HG03575 (cell line): ENCODE data around the gene GRID2.

Experiments used
- ATAC-seq: cut with Tn5 transposase; IDR thresholded peaks from one replicate; pipeline ENCODE4 v1.9.1; 2021; ENCODE audit not compliant: unreplicated experiment, insufficient number of reproducible peaks, low FRiP score; ENCODE audit errors: extremely low read depth

GRID2 gene

DNA sequence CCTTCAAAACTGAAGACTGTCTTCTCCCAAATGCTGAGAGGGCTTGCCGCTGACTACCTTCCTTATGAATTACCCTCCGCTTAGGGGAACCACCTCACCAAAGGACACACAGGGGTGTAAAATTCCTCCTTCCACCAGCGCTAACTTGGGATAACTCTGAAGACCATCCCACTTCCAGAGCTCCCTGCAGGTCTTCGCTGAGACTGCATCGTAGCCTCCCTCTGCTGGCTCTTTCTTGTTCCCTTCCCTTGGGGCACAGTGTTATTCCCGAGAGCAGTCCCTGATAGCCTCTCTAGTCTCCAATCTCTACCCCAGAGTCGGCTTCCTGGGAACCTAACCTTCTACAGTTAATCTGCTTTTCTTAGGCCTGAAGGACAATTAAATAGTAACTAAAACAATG is 799.3 kb downstream of the GRID2 start:
- ATAC-seq: no peak

DNA sequence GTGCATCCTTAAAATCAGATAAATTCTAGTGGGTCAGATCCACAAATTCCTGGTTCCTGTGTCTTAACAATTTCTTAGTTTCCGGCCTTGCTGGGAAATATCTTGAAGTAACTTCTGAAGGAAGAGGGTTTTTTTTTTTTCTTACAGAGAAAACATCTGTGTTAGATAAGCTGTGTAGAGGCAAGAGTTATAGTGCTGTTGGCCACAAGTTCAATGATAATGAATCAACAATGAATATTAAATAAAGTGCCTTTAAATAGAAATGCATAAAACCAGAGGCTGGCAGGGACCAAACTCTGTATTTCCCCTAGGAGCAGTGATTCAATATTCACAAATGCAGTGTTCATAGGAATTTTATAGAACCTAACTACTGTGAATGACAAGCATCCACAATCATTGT is 812.9 kb downstream of the GRID2 start:
- no peak for ATAC-seq

DNA sequence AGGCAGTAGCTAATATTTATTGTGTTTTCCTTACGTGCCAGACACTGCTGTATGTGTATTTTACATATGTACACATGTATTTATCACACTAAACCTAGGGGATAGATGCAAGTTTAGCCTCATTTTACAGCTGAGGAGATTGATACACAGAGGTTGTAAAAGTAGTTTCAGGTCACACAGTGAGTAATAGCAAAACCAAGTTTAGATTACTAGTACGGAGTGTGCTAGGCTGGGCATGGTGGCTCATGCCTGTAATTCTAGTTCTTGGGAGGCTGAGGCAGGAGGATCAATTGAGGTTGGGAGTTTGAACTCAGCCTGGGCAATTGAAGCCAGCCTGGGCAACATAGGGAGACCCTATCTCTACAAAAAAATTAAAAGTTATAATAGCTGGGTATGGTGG is 823.7 kb downstream of the GRID2 start:
- ATAC-seq: peak; percentile 60

DNA sequence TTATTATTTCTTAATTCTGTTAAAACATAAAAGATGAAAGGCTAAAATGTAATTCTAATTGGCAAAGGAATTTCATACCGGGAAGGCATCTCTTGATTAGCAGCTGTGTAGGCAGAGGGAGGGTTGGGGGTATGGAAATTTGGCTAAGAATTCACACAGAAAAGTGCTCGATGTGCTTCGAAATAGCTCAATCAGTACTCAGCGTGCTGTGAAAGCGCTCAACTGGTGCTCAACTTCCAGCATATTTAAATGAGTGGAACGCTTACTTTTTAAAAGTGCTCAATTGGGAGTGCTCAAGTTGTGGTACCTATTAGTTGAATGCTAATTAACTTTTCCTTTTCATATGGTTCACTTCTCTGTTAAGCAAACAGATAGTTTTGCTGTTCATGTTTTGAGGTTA is 828.9 kb downstream of the GRID2 start:
- ATAC-seq: no peak

- ATAC-seq: no peak
Observed at GRCh38 chr4:93139118-93139517, 835.4 kb downstream of the GRID2 start.

- no peak for ATAC-seq
Observed at GRCh38 chr4:93143902-93144301, 840.1 kb downstream of the GRID2 start.

DNA sequence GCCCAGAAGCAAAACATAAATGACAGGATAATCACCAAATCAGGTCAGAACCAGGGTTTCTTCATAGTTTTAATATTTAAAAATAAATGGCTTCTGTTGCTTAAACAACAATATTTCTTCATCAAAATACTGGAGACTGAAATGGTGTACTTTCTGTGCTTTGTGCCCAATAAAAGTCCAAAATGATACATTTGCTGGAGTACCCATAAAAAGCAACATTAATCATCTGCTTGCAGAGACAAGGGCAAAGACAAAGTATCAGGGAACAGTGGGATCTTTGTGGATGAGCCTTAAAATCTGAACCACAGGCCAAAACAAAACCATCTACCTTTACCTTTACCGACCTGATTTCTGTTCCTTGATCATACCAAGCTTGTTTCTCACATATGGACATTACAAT is 840.9 kb downstream of the GRID2 start:
- ATAC-seq: no peak

GRCh38 chr4:93147524-93148212 is 843.9 kb downstream of the GRID2 start:
- no peak for ATAC-seq

GRCh38 chr4:93152491-93152890 is 848.7 kb downstream of the GRID2 start:
- no peak for ATAC-seq

DNA sequence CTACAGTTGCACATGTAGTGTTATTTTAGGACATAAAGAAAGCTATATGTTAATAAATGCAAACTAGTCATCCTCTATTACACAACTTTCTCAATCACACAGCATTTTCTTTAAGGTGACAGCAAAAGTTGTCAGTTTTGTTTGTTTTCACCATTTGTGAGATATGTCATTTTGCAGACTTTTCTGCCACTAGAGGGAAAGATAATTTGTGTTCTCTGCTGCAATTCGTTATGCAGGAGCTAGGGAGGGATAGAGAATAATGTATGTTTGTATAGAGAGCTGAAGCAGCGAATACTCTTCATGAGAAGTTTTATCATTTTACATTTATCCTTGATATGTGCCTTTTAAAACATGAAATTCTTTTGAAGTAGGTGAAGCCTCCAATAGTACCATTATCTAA is 854.2 kb downstream of the GRID2 start:
- ATAC-seq: no peak

DNA sequence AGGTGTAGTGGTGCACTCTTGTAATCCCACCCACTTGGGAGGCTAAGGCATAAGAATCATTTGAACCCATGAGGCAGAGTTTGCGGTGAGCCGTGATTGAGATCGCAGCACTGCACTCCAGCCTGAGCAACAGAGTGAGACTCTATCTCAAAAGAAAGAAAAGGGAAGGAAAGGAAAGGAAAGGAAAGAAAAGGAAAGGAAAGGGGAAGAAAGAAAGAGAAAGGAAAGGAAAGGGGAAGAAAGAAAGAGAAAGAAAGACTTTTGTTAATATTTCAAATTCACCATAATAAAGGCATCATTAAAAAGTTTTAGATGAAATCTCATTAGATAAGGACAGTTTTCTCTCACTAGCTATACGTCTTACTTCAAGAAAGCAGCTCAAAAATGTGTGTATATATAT is 864.3 kb downstream of the GRID2 start:
- ATAC-seq: no peak

- no peak for ATAC-seq
Observed at GRCh38 chr4:93169966-93170365, 866.2 kb downstream of the GRID2 start.

GRCh38 chr4:93174598-93174997 is 870.8 kb downstream of the GRID2 start:
- no peak for ATAC-seq

DNA sequence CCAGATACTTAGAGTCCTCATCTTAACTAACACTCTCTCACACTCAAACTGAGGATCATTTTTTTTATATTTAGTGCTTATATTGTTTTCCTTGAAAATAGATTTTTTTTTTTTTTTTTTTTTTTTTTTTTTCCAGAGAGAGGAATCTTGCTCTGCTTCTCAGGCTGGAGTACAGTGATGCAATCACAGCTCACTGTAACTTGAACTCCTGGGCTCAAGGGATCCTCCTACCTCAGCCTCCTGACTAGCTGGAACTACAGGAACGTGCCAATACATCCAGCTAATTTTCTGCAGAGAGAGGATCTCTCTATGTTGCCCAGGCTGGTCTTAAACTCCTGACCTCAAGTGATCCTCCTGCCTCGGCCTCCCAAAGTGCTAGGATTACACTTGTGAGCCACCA is 874.5 kb downstream of the GRID2 start:
- ATAC-seq: no peak

DNA sequence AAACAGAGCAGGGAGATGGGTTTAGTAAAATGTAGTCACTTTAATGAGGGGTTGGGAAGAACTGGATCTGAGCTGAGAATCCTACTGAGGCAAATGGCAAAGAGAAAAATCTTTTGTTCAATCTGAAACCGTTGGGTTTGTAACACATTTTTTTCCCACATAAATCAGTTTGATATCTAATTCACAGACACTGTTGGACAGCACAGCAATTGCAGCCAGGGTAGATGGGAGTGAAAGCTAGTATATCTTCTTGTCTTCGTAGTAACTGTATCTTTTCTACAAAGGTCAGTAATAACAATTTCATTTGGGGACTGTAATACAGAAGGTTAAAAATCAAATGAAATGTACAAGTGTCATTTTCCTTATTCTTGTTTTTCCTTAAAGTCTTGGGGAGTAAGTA is 875.3 kb downstream of the GRID2 start:
- no peak for ATAC-seq

DNA sequence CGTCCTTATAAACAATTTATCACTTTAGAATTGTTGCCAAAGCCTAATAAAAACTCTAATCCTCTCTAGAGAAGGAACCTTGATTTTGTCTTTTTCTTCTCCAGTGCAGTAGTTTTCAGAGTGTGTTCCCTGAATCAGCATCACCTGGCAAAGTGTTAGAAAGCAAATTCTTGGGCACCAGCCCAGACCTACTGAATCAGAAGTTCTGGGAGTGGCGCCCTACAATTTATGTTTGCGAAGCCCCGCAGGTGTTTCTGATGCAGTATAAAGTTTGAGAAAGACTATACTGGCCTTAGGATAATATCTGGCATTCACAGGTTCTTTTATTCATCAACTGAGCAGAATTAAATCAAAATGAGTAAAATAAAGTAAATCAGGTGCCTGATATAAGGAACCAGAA is 879.0 kb downstream of the GRID2 start:
- ATAC-seq: no peak

GRCh38 chr4:93183576-93183975 is 879.8 kb downstream of the GRID2 start:
- no peak for ATAC-seq

- no peak for ATAC-seq
Observed at GRCh38 chr4:93184053-93184452, 880.3 kb downstream of the GRID2 start.

DNA sequence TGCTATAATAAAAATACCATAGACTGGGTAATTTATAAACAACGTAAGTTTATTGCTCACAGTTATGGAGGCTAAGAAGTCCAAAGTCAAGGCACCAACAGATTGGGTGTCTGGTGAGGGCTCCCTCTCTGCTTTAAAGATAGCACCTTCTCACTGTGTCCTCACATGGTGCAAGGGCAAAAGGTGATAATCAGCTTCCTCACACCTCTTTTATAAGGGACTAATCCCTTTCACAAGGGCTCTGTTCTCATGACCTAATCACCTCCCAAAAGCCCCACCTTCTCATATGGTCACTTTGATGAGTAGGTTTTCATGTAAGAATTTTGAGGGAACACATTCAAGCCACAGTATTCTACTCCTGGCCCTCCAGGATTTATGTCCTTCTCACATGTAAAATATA is 883.1 kb downstream of the GRID2 start:
- no peak for ATAC-seq

DNA sequence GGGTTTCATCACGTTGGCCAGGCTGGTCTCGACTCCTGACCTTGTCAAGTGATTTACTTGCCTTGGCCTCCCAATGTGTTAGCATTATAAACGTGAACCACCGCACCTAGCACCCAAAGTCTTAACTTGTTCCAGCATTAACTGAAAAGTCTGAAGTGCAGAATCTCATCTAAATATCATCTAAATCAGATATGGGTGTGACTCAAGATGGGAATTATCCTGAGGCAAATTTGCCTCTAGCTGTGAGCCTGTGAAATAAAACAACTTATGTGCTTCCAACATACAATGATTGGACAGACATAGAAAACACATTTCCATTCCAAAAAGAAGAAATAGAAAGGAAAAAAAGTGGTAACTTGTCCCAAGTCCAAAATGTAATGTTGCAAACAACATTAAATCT is 883.7 kb downstream of the GRID2 start:
- ATAC-seq: no peak

DNA sequence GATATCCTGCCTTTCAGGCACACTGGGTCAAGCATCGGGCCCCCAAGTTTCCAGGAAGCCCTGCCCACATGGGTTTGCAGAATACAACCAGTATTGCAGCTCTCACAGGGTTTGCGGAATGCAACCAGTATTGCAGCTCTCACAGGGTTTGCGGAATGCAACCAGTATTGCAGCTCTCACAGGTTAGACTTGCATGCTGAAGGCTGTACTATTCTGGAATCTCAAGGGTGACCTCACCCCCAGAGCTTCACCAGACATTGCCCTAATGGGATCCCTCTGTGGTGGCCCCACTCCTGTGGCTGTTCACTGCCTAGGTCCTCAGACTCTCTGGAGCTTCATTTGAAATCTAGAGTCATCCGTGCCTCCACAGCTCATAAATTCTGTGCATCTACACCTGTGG is 884.1 kb downstream of the GRID2 start:
- ATAC-seq: no peak
